ENCODE results near the gene CIB1.

Gene CIB1

DNA sequence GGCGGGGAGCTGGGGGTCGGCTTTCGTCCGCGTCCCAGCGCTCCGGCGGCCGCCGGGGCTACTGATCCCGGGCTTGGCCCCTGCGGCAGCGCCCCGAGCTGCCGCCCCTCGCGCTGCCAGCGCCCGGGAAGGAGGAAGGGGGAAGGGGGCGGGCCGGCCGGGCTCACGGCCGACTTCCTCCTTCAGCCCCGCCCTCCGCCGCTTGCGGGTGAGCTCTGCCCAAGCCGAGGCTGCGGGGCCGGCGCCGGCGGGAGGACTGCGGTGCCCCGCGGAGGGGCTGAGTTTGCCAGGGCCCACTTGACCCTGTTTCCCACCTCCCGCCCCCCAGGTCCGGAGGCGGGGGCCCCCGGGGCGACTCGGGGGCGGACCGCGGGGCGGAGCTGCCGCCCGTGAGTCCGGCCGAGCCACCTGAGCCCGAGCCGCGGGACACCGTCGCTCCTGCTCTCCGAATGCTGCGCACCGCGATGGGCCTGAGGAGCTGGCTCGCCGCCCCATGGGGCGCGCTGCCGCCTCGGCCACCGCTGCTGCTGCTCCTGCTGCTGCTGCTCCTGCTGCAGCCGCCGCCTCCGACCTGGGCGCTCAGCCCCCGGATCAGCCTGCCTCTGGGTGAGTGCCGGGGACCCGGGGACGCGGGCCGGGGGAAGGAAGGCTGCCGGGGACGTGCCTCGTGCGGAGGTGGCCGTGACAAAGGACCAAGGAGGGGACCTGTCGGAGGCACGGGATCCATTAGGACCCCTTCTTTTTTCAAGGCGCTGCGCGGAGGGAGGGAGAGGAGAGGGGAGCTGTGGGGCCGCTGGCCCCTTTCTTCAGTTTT is 32.4 kb downstream of the CIB1 start, which contains the start of gene SEMA4B:
TSS of gene SEMA4B (plus strand) at position 201 of the 814 bp plus-strand sequence. CDS start at position 450, 249 bp downstream.
- Histone ChIP-seq H3K4me3 (ENCODE audit: low read length in 2 of 2) (peak within 1 kb of the TSS; percentile 90 to 99), H3K4me1 (ENCODE audit: control insufficient read depth in 2 of 2, insufficient read depth in 1 of 2, low read depth in 1 of 2, low read length in 2 of 2) (peaks cover 11% of the 10 kb centered on the region in 2 donors)
- no CpG with 5 or more reads among the region's 88 CpGs for WGBS, 2 donors (ENCODE audit: extremely low coverage in 2 of 2, insufficient read length in 2 of 2, insufficient replicate concordance in 1 of 2)

GRCh38 chr15:90200534-90201129 is 33.1 kb downstream of the CIB1 start:
- Histone ChIP-seq H3K4me2 (ENCODE audit: insufficient read depth, low read length, poor library complexity, severe bottlenecking) (peak overlapping the region; percentile 95), H4K91ac (ENCODE audit: low read depth, low read length, poor library complexity) (no peak overlapping the region), H3K36me3 (replicated peaks in 1 of 2; ENCODE audit: control insufficient read depth in 2 of 2, insufficient read depth in 2 of 2, low read length in 2 of 2) (peaks cover 0 to 14% of the 10 kb centered on the region in 2 donors), H2BK12ac (ENCODE audit: low read length) (no peak overlapping the region), H3K23ac (ENCODE audit: low read depth, low read length, poor library complexity) (peak overlapping the region; percentile 52), H4K8ac (ENCODE audit: low read depth, low read length) (no peak overlapping the region), H2BK5ac (ENCODE audit: low read length) (no peak overlapping the region), H3K14ac (ENCODE audit: low read length) (no peak overlapping the region), H2AK5ac (ENCODE audit: low read depth, low read length) (no peak overlapping the region), H3K4me1 (ENCODE audit: control insufficient read depth in 2 of 2, insufficient read depth in 1 of 2, low read depth in 1 of 2, low read length in 2 of 2) (peaks cover 11% of the 10 kb centered on the region in 2 donors), H3K9me3 (replicated peaks in 1 of 2; ENCODE audit: control insufficient read depth in 2 of 2, insufficient read depth in 1 of 2, low read depth in 1 of 2, low read length in 2 of 2) (no peaks in the 10 kb centered on the region), H3K9ac (ENCODE audit: low read depth, low read length, poor library complexity) (peak overlapping the region; percentile 80), H3K18ac (ENCODE audit: low read length) (peak overlapping the region; percentile 94), H3K27ac (replicated peaks; ENCODE audit: low read length) (peak overlapping the region; percentile 57), H3K27me3 (ENCODE audit: control insufficient read depth in 3 of 3, insufficient read depth in 3 of 3, low read depth in 1 of 3, low read length in 3 of 3) (no peaks in the 10 kb centered on the region), H2BK15ac (ENCODE audit: low read length) (peak overlapping the region; percentile 20), H3K4ac (ENCODE audit: low read length) (peak overlapping the region; percentile 18), H2BK120ac (ENCODE audit: low read depth, low read length) (no peak overlapping the region), H2AFZ (ENCODE audit: low read length) (peak overlapping the region; percentile 92), H3K79me1 (ENCODE audit: low read depth, low read length) (peaks cover 7% of the 10 kb centered on the region), H3K4me3 (ENCODE audit: low read length in 2 of 2) (peak overlapping the region; percentile 90 to 99)
- no CpG with 5 or more reads among the region's 24 CpGs for WGBS, 2 donors (ENCODE audit: extremely low coverage in 2 of 2, insufficient read length in 2 of 2, insufficient replicate concordance in 1 of 2)
- no peak for DNase-seq (ENCODE audit: low spot score)

More for the DNA sequence above, 32.4 kb downstream of the CIB1 start, which contains the start of gene SEMA4B:
- peak within 1 kb of the TSS; percentile 95 for H3K14ac ChIP-seq (ENCODE audit: low read length)
- H2BK5ac ChIP-seq (ENCODE audit: low read length): peak within 1 kb of the TSS; percentile 83
- H3K23ac ChIP-seq (ENCODE audit: low read depth, low read length, poor library complexity): peak within 1 kb of the TSS; percentile 96
- peak; percentile 85 for DNase-seq (ENCODE audit: low spot score)
- H3K79me1 ChIP-seq (ENCODE audit: low read depth, low read length): peaks cover 7% of the 10 kb centered on the region
- no peak within 1 kb of the TSS for H2BK12ac ChIP-seq (ENCODE audit: low read length)
- no peak within 1 kb of the TSS for H4K8ac ChIP-seq (ENCODE audit: low read depth, low read length)
- H2AFZ ChIP-seq (ENCODE audit: low read length): peak within 1 kb of the TSS; percentile 92
- H2BK120ac ChIP-seq (ENCODE audit: low read depth, low read length): no peak within 1 kb of the TSS
- no peaks in the 10 kb centered on the region for H3K9me3 ChIP-seq (replicated peaks in 1 of 2; ENCODE audit: control insufficient read depth in 2 of 2, insufficient read depth in 1 of 2, low read depth in 1 of 2, low read length in 2 of 2)
- H3K9ac ChIP-seq (ENCODE audit: low read depth, low read length, poor library complexity): peak within 1 kb of the TSS; percentile 98
- H3K27me3 ChIP-seq (ENCODE audit: control insufficient read depth in 3 of 3, insufficient read depth in 3 of 3, low read depth in 1 of 3, low read length in 3 of 3): no peaks in the 10 kb centered on the region
- no peak within 1 kb of the TSS for H4K91ac ChIP-seq (ENCODE audit: low read depth, low read length, poor library complexity)
- H2AK5ac ChIP-seq (ENCODE audit: low read depth, low read length): peak within 1 kb of the TSS; percentile 40
- peak within 1 kb of the TSS; percentile 97 for H3K18ac ChIP-seq (ENCODE audit: low read length)
- H2BK15ac ChIP-seq (ENCODE audit: low read length): peak within 1 kb of the TSS; percentile 20
- peak within 1 kb of the TSS; percentile 42 for H3K4ac ChIP-seq (ENCODE audit: low read length)
- H3K36me3 ChIP-seq (replicated peaks in 1 of 2; ENCODE audit: control insufficient read depth in 2 of 2, insufficient read depth in 2 of 2, low read length in 2 of 2): peaks cover 0 to 19% of the 10 kb centered on the region in 2 donors
- peak within 1 kb of the TSS; percentile 58 for H3K27ac ChIP-seq (replicated peaks; ENCODE audit: low read length)
- peak within 1 kb of the TSS; percentile 95 for H3K4me2 ChIP-seq (ENCODE audit: insufficient read depth, low read length, poor library complexity, severe bottlenecking)

- Histone ChIP-seq H2AK5ac (ENCODE audit: low read depth, low read length) (no peak overlapping the region), H2BK120ac (ENCODE audit: low read depth, low read length) (no peak overlapping the region), H3K18ac (ENCODE audit: low read length) (no peak overlapping the region), H3K4me3 (ENCODE audit: low read length in 2 of 2) (no peak overlapping the region), H4K8ac (ENCODE audit: low read depth, low read length) (no peak overlapping the region), H4K91ac (ENCODE audit: low read depth, low read length, poor library complexity) (no peak overlapping the region), H2AFZ (ENCODE audit: low read length) (no peak overlapping the region), H3K4me1 (ENCODE audit: control insufficient read depth in 2 of 2, insufficient read depth in 1 of 2, low read depth in 1 of 2, low read length in 2 of 2) (peaks cover 3 to 6% of the 10 kb centered on the region in 2 donors), H2BK12ac (ENCODE audit: low read length) (no peak overlapping the region), H3K27me3 (ENCODE audit: control insufficient read depth in 3 of 3, insufficient read depth in 3 of 3, low read depth in 1 of 3, low read length in 3 of 3) (no peaks in the 10 kb centered on the region), H3K27ac (replicated peaks; ENCODE audit: low read length) (no peak overlapping the region), H3K9me3 (replicated peaks in 1 of 2; ENCODE audit: control insufficient read depth in 2 of 2, insufficient read depth in 1 of 2, low read depth in 1 of 2, low read length in 2 of 2) (no peaks in the 10 kb centered on the region), H3K36me3 (replicated peaks in 1 of 2; ENCODE audit: control insufficient read depth in 2 of 2, insufficient read depth in 2 of 2, low read length in 2 of 2) (no peaks in the 10 kb centered on the region), H3K14ac (ENCODE audit: low read length) (no peak overlapping the region), H3K4me2 (ENCODE audit: insufficient read depth, low read length, poor library complexity, severe bottlenecking) (no peak overlapping the region), H2BK15ac (ENCODE audit: low read length) (no peak overlapping the region), H3K79me1 (ENCODE audit: low read depth, low read length) (peaks cover 2% of the 10 kb centered on the region), H3K23ac (ENCODE audit: low read depth, low read length, poor library complexity) (no peak overlapping the region), H2BK5ac (ENCODE audit: low read length) (no peak overlapping the region), H3K9ac (ENCODE audit: low read depth, low read length, poor library complexity) (no peak overlapping the region), H3K4ac (ENCODE audit: low read length) (no peak overlapping the region)
- DNase-seq (ENCODE audit: low spot score): no peak
- no CpG with 5 or more reads among the region's 2 CpGs for WGBS, 2 donors (ENCODE audit: extremely low coverage in 2 of 2, insufficient read length in 2 of 2, insufficient replicate concordance in 1 of 2)
Measured at GRCh38 chr15:90194655-90195054, 39.1 kb downstream of the CIB1 start.
